Ishikawa (cell line): ENCODE measurements around the gene TARS3.

Experiments
- CEBPB ChIP-seq: IDR thresholded peaks from 2 replicates; pipeline ENCODE4 v1.6.1; 2012
- CREB1 ChIP-seq: IDR thresholded peaks from 2 replicates; pipeline ENCODE4 v1.6.1; 2012; ENCODE audit warnings: low read depth
- EGR1 ChIP-seq: IDR thresholded peaks from 2 replicates; pipeline ENCODE4 v1.6.1; 2012
- EP300 ChIP-seq: IDR thresholded peaks from 2 replicates; pipeline ENCODE4 v1.6.1; 2012; ENCODE audit warnings: borderline replicate concordance
- FOXM1 ChIP-seq: IDR thresholded peaks from 2 replicates; pipeline ENCODE4 v1.6.1; 2012; ENCODE audit warnings: low read depth, borderline replicate concordance
- MAX ChIP-seq: IDR thresholded peaks from 2 replicates; pipeline ENCODE4 v1.6.1; 2012
- NFIC ChIP-seq: IDR thresholded peaks from 2 replicates; pipeline ENCODE4 v1.6.1; 2012
- RAD21 ChIP-seq: IDR thresholded peaks from 2 replicates; pipeline ENCODE4 v1.6.1; 2012; ENCODE audit warnings: low read depth
- REST ChIP-seq: IDR thresholded peaks from 2 replicates; pipeline ENCODE4 v1.6.1; 2012; ENCODE audit warnings: low read depth, mild to moderate bottlenecking
- TAF1 ChIP-seq: IDR thresholded peaks from 2 replicates; pipeline ENCODE4 v1.6.1; 2012; ENCODE audit warnings: low read depth, mild to moderate bottlenecking
- TCF12 ChIP-seq: IDR thresholded peaks from 2 replicates; pipeline ENCODE4 v1.6.1; 2012; ENCODE audit warnings: low read depth
- TEAD4 ChIP-seq: IDR thresholded peaks from 2 replicates; pipeline ENCODE4 v1.6.1; 2012
- USF1 ChIP-seq: IDR thresholded peaks from 2 replicates; pipeline ENCODE4 v1.6.1; 2012
- YY1 ChIP-seq: IDR thresholded peaks from 2 replicates; pipeline ENCODE4 v1.6.1; 2012; ENCODE audit warnings: low read depth
- ZBTB7A ChIP-seq: IDR thresholded peaks from 2 replicates; pipeline ENCODE4 v1.6.1; 2012; ENCODE audit warnings: low read depth

Gene TARS3

DNA sequence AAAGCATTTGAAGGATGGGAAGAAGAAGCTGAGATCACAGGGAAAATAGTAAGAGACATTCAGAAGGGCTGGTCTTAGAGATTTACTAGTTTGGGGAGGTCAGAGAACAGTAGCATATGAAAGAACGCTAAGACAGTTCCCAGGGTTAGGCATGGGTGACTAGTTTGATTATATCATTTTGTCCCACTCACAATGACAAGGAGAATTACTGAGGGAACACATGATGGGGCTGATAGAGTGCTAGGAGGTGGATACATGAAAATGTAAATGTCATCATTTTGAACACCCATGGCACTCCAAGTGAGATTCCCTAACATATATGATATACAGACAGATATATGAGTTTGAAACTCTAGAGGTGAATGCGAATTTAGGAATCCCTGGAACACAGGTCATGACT, 9.3 kb upstream of the TARS3 start:
- TF ChIP-seq EGR1 (no peak), TCF12 (no peak)

DNA sequence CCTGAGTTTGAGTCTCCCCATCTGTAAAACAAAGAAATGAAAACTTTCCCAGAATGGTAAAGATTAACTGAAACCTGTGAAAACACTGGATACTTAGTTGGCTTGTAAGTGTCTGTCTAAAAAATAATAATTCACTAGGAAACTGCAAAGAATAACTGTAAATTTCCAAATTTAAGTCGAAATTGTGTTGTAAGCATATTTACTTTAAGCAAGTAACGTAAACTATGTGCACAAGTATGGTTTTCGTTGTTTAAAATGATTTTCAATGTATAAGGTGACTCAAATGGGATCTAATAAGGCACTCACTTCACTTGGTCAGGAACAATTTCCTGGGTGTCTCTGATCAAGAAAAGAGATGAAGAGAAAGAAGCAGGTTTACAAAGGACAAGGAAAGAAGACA, 8.5 kb upstream of the TARS3 start:
- TF ChIP-seq USF1, result no peak
- no peak for TF ChIP-seq YY1
- TF ChIP-seq FOXM1, result no peak
- TF ChIP-seq REST, result no peak
- TF ChIP-seq MAX, result no peak
- no peak for TF ChIP-seq CREB1
- no peak for TF ChIP-seq ZBTB7A
- no peak for TF ChIP-seq TAF1
- TF ChIP-seq NFIC, result no peak
- TF ChIP-seq TEAD4, result no peak
- TF ChIP-seq CEBPB, result no peak
- TF ChIP-seq EGR1, result no peak
- no peak for TF ChIP-seq TCF12
- TF ChIP-seq EP300, result no peak
- TF ChIP-seq RAD21, result no peak

DNA sequence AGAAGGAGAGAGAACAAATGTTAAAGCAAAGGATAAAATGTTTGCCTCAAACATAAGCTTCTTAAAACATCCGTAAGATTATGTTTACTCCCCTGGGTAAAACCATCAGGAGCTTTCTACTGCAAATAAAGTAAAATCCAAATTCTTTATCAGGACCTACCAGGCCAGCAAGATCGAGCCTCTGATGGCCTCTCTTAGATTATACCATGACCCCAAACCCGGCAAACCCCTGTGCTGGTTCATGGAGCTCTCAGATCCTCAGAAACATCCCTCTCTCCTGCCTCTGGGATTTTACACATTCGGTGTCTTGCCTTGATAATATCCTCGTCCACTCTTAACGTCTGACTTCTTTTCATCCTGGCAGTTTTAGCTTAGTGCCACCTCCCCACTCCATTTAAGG, 7.5 kb upstream of the TARS3 start:
- TF ChIP-seq TAF1 (no peak), CEBPB (no peak), REST (no peak), FOXM1 (no peak), CREB1 (no peak), MAX (no peak), YY1 (no peak), ZBTB7A (no peak), RAD21 (no peak), EGR1 (no peak), NFIC (no peak), USF1 (no peak), EP300 (no peak), TEAD4 (no peak), TCF12 (no peak)

- TF ChIP-seq NFIC (no peak), ZBTB7A (no peak), USF1 (no peak), RAD21 (no peak), FOXM1 (no peak), CEBPB (no peak), EGR1 (no peak), YY1 (no peak), TEAD4 (no peak), MAX (no peak), EP300 (no peak), CREB1 (no peak), TCF12 (no peak)
These were observed 2.9 kb upstream of the TARS3 start for GRCh38 chr15:101727186-101727585.

DNA sequence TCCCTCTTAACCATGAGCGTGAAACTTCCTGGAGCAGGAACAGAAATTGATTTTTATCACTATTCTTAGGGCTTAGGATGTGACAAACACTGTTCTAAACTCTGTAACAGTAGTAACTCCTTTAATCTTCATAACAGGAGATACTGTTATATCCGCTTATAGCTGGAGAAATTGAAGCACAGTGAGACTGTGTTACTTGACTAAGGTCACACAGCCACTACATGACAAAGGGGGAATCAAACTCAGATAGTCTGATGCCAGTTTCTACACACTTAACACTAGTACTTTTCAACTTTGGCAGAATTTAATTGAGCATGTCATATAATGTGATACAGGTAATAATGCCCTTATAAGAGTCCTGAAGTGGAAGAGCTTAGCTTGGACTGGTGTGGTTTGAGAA, 800 bp upstream of the TARS3 start:
- TF ChIP-seq YY1 (no peak), NFIC (no peak), RAD21 (no peak)

DNA sequence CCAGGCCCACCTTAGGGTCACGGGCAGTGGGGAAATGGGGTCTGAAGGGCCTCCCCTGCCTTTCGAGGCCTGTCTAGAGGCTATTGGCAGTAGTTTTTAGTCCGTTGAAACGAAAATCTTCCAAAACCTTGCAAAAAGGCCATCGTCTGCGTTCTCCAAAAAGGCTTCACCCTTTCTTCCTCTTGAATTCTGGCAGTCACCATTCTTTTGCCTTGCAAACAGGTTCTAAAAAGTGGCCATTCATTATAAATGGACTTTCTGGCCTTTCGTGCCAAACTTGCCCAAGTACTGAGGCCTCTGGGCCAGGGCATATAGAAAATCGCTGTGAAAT, 367 bp upstream of the TARS3 start:
- TF ChIP-seq EP300, result no peak
- TF ChIP-seq YY1, result no peak
- TF ChIP-seq FOXM1, result no peak
- no peak for TF ChIP-seq CEBPB
- no peak for TF ChIP-seq CREB1
- no peak for TF ChIP-seq NFIC
- TF ChIP-seq TEAD4, result no peak
- no peak for TF ChIP-seq MAX
- TF ChIP-seq EGR1, result no peak
- no peak for TF ChIP-seq ZBTB7A
- TF ChIP-seq USF1, result no peak
- TF ChIP-seq RAD21, result no peak
